ENCODE results near the gene C1orf210. TPM values are rescaled to one million over a fixed set of nuclear protein-coding genes. Genes with fewer than 3 reads are reported as not detected.

Gene C1orf210
- total and polyA plus RNA-seq, 4 donors = 0.10 to 0.18 TPM; not detected in 2

GRCh38 chr1:43286533-43286932 lies 1.2 kb upstream of the C1orf210 start:
- WGBS (ENCODE audit: insufficient coverage) = 96% methylated on average over 4 of the region's 5 CpGs
- no peak for DNase-seq (ENCODE audit: low read depth in 4 of 6, low spot score in 6 of 6)
- Histone ChIP-seq H3K4me3 (ENCODE audit: low read depth, low read length) (no peak overlapping the region), H3K27me3 (ENCODE audit: control insufficient read depth, insufficient read depth, low read length) (no peaks in the 10 kb centered on the region), H3K9me3 (ENCODE audit: control insufficient read depth, insufficient read depth, low read length) (no peaks in the 10 kb centered on the region), H3K27ac (ENCODE audit: low read depth, low read length) (no peak overlapping the region), H3K4me1 (ENCODE audit: control insufficient read depth, insufficient read depth, low read length) (peaks cover 4% of the 10 kb centered on the region), H3K36me3 (ENCODE audit: control insufficient read depth, insufficient read depth, low read length) (no peaks in the 10 kb centered on the region)

GRCh38 chr1:43286115-43286514 lies 734 bp upstream of the C1orf210 start:
- Histone ChIP-seq H3K4me1 (ENCODE audit: control insufficient read depth, insufficient read depth, low read length) (peaks cover 4% of the 10 kb centered on the region), H3K4me3 (ENCODE audit: low read depth, low read length) (no peak overlapping the region), H3K27ac (ENCODE audit: low read depth, low read length) (no peak overlapping the region), H3K9me3 (ENCODE audit: control insufficient read depth, insufficient read depth, low read length) (no peaks in the 10 kb centered on the region), H3K36me3 (ENCODE audit: control insufficient read depth, insufficient read depth, low read length) (no peaks in the 10 kb centered on the region), H3K27me3 (ENCODE audit: control insufficient read depth, insufficient read depth, low read length) (no peaks in the 10 kb centered on the region)
- 93% methylated on average over 11 of the region's 11 CpGs for WGBS (ENCODE audit: insufficient coverage)
- DNase-seq (ENCODE audit: low read depth in 4 of 6, low spot score in 6 of 6) = no peak

GRCh38 chr1:43284546-43285110 lies 753 bp downstream of the C1orf210 start:
- Histone ChIP-seq H3K36me3 (ENCODE audit: control insufficient read depth, insufficient read depth, low read length) (no peaks in the 10 kb centered on the region), H3K9me3 (ENCODE audit: control insufficient read depth, insufficient read depth, low read length) (no peaks in the 10 kb centered on the region), H3K27ac (ENCODE audit: low read depth, low read length) (no peak overlapping the region), H3K4me3 (ENCODE audit: low read depth, low read length) (no peak overlapping the region), H3K27me3 (ENCODE audit: control insufficient read depth, insufficient read depth, low read length) (no peaks in the 10 kb centered on the region), H3K4me1 (ENCODE audit: control insufficient read depth, insufficient read depth, low read length) (peaks cover 4% of the 10 kb centered on the region)
- DNase-seq (ENCODE audit: low read depth in 4 of 6, low spot score in 6 of 6) = no peak
- WGBS (ENCODE audit: insufficient coverage) = 66% methylated on average over 12 of the region's 12 CpGs

GRCh38 chr1:43284065-43284464 lies 1.3 kb downstream of the C1orf210 start:
- Histone ChIP-seq H3K4me1 (ENCODE audit: control insufficient read depth, insufficient read depth, low read length) (peaks cover 4% of the 10 kb centered on the region), H3K4me3 (ENCODE audit: low read depth, low read length) (no peak overlapping the region), H3K27me3 (ENCODE audit: control insufficient read depth, insufficient read depth, low read length) (no peaks in the 10 kb centered on the region), H3K36me3 (ENCODE audit: control insufficient read depth, insufficient read depth, low read length) (no peaks in the 10 kb centered on the region), H3K27ac (ENCODE audit: low read depth, low read length) (no peak overlapping the region), H3K9me3 (ENCODE audit: control insufficient read depth, insufficient read depth, low read length) (no peaks in the 10 kb centered on the region)
- 94% methylated on average over 2 of the region's 3 CpGs for WGBS (ENCODE audit: insufficient coverage)
- no peak for DNase-seq (ENCODE audit: low read depth in 4 of 6, low spot score in 6 of 6)

- WGBS (ENCODE audit: insufficient coverage) = 83% methylated on average over 14 of the region's 15 CpGs
- H3K27ac ChIP-seq (ENCODE audit: low read depth, low read length) = no peak overlapping the region
- no peak overlapping the region for H3K4me3 ChIP-seq (ENCODE audit: low read depth, low read length)
- no peaks in the 10 kb centered on the region for H3K27me3 ChIP-seq (ENCODE audit: control insufficient read depth, insufficient read depth, low read length)
- no peaks in the 10 kb centered on the region for H3K36me3 ChIP-seq (ENCODE audit: control insufficient read depth, insufficient read depth, low read length)
- H3K4me1 ChIP-seq (ENCODE audit: control insufficient read depth, insufficient read depth, low read length) = peaks cover 4% of the 10 kb centered on the region
- H3K9me3 ChIP-seq (ENCODE audit: control insufficient read depth, insufficient read depth, low read length) = no peaks in the 10 kb centered on the region
- no peak for DNase-seq (ENCODE audit: low read depth in 4 of 6, low spot score in 6 of 6)
Measured at GRCh38 chr1:43282220-43283195, 2.9 kb downstream of the C1orf210 start.

GRCh38 chr1:43280692-43281091 lies 4.7 kb downstream of the C1orf210 start:
- Histone ChIP-seq H3K4me1 (ENCODE audit: control insufficient read depth, insufficient read depth, low read length) (peaks cover 4% of the 10 kb centered on the region), H3K4me3 (ENCODE audit: low read depth, low read length) (no peak overlapping the region), H3K27ac (ENCODE audit: low read depth, low read length) (no peak overlapping the region), H3K36me3 (ENCODE audit: control insufficient read depth, insufficient read depth, low read length) (no peaks in the 10 kb centered on the region), H3K27me3 (ENCODE audit: control insufficient read depth, insufficient read depth, low read length) (no peaks in the 10 kb centered on the region), H3K9me3 (ENCODE audit: control insufficient read depth, insufficient read depth, low read length) (no peaks in the 10 kb centered on the region)
- DNase-seq (ENCODE audit: low read depth in 4 of 6, low spot score in 6 of 6) = no peak
- WGBS (ENCODE audit: insufficient coverage) = 24% methylated on average over 2 of the region's 2 CpGs

GRCh38 chr1:43279666-43280065 lies 5.7 kb downstream of the C1orf210 start:
- 96% methylated on average over 6 of the region's 6 CpGs for WGBS (ENCODE audit: insufficient coverage)
- Histone ChIP-seq H3K4me1 (ENCODE audit: control insufficient read depth, insufficient read depth, low read length) (no peaks in the 10 kb centered on the region), H3K9me3 (ENCODE audit: control insufficient read depth, insufficient read depth, low read length) (no peaks in the 10 kb centered on the region), H3K27ac (ENCODE audit: low read depth, low read length) (no peak overlapping the region), H3K27me3 (ENCODE audit: control insufficient read depth, insufficient read depth, low read length) (no peaks in the 10 kb centered on the region), H3K4me3 (ENCODE audit: low read depth, low read length) (no peak overlapping the region), H3K36me3 (ENCODE audit: control insufficient read depth, insufficient read depth, low read length) (no peaks in the 10 kb centered on the region)
- no peak for DNase-seq (ENCODE audit: low read depth in 4 of 6, low spot score in 6 of 6)

- Histone ChIP-seq H3K36me3 (ENCODE audit: control insufficient read depth, insufficient read depth, low read length) (no peaks in the 10 kb centered on the region), H3K4me1 (ENCODE audit: control insufficient read depth, insufficient read depth, low read length) (peaks cover 2% of the 10 kb centered on the region), H3K27me3 (ENCODE audit: control insufficient read depth, insufficient read depth, low read length) (no peaks in the 10 kb centered on the region), H3K9me3 (ENCODE audit: control insufficient read depth, insufficient read depth, low read length) (no peaks in the 10 kb centered on the region), H3K27ac (ENCODE audit: low read depth, low read length) (no peak overlapping the region), H3K4me3 (ENCODE audit: low read depth, low read length) (no peak overlapping the region)
- WGBS (ENCODE audit: insufficient coverage) = 81% methylated on average over 2 of the region's 5 CpGs
- DNase-seq (ENCODE audit: low read depth in 4 of 6, low spot score in 6 of 6) = no peak
Measured at GRCh38 chr1:43279161-43279560, 6.2 kb downstream of the C1orf210 start.

GRCh38 chr1:43277116-43277876 lies 8.1 kb downstream of the C1orf210 start:
- no peaks in the 10 kb centered on the region for H3K27me3 ChIP-seq (ENCODE audit: control insufficient read depth, insufficient read depth, low read length)
- no peaks in the 10 kb centered on the region for H3K9me3 ChIP-seq (ENCODE audit: control insufficient read depth, insufficient read depth, low read length)
- DNase-seq (ENCODE audit: low read depth in 4 of 6, low spot score in 6 of 6) = no peak
- H3K36me3 ChIP-seq (ENCODE audit: control insufficient read depth, insufficient read depth, low read length) = no peaks in the 10 kb centered on the region
- peaks cover 6% of the 10 kb centered on the region for H3K4me1 ChIP-seq (ENCODE audit: control insufficient read depth, insufficient read depth, low read length)
- 90% methylated on average over 3 of the region's 7 CpGs for WGBS (ENCODE audit: insufficient coverage)
- no peak overlapping the region for H3K4me3 ChIP-seq (ENCODE audit: low read depth, low read length)
- H3K27ac ChIP-seq (ENCODE audit: low read depth, low read length) = no peak overlapping the region

All from spinal cord (tissue), 10 donors.